ENCODE results near the gene CPA2. TPM values are rescaled to one million over a fixed set of nuclear protein-coding genes. Genes with fewer than 3 reads are reported as not detected.
A peak's percentile ranks its signal among the peaks of the same experiment; 100 is the strongest.
"Not testable (repeated sequence)": the region's sequence is repeated elsewhere in the genome, so short reads cannot be mapped to it uniquely, and the experiment has no call there.

Gene CPA2
- total and polyA plus RNA-seq, 5 donors, result 0.05 to 0.67 TPM; not detected in 3

DNA sequence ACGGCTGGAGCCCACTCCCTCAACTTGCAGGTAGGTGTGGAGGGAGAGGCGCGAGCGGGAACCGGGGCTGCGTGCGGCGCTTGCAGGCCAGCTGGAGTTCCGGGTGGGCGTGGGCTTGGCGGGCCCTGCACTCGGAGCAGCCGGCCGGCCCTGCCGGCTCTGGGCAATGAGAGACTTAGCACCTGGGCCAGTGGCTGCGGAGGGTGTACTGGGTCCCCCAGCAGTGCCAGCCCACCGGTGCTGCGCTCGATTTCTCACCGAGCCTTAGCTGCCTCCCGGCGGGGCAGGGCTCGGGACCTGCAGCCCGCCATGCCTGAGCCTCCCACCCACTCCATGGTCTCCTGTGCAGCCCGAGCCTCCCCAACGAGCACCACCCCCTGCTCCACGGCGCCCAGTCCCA lies 36.7 kb upstream of the CPA2 start:
- intact Hi-C loops (cut with DNase I); ATAC-seq; H3K4me3 ChIP-seq (ENCODE audit: low read length); H3K4me1 ChIP-seq (ENCODE audit: control insufficient read depth, insufficient read depth, low read length); H3K9me3 ChIP-seq (ENCODE audit: control insufficient read depth, low read length); H3K27me3 ChIP-seq (ENCODE audit: control insufficient read depth, insufficient read depth); DNase-seq; H3K27ac ChIP-seq (ENCODE audit: low read length): not testable (repeated sequence)
- 93% methylated on average over 28 of the region's 28 CpGs for WGBS

DNA sequence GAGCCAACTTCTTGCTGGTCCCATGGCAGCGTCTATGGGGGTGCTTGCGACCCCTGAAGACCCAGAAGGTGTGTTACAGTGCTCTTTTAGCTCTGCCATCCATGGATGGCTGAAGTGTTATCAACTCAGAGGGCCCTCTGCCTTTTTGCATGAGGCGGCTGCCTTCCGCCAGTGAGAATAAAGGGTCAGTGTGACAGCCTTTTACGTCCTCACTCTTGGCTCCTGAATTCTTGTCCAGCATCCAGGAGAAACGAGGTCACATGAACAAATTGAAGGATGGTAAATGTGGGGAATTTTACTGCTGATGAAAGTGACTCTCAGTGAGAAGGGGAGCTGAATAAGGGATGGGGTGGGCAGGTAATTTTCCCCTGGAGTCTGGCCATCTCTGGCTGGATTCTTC lies 34.9 kb upstream of the CPA2 start:
- Histone ChIP-seq H3K27me3 (ENCODE audit: control insufficient read depth, insufficient read depth) (no peaks in the 10 kb centered on the region), H3K9me3 (ENCODE audit: control insufficient read depth, low read length) (no peaks in the 10 kb centered on the region), H3K27ac (ENCODE audit: low read length) (no peak overlapping the region), H3K4me1 (ENCODE audit: control insufficient read depth, insufficient read depth, low read length) (no peaks in the 10 kb centered on the region), H3K4me3 (ENCODE audit: low read length) (no peak overlapping the region)
- intact Hi-C loops (cut with DNase I), result no loop called here
- DNase-seq (no peak), ATAC-seq (no peak)
- WGBS, result 52% methylated on average over 6 of the region's 6 CpGs

DNA sequence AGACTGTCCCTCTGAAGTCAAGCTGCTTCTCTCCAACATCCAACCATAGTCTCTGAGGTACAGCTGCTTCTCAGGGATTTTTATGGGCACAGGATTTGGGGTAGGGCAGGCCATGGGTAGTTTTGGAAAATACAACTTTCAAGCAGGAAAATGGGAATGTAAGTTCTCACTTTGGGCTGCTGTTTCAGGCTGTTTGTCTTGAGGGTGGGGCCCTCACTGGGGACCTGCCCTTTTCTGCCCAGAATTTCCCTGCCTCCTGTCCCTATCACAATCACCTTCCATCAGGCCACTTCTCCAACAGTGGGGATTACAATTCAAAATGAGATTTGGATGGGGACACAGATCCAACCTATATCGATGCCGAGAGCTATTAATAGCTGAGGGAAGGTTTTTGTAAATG lies 34.5 kb upstream of the CPA2 start:
- intact Hi-C loops (cut with DNase I), result no loop called here
- Histone ChIP-seq H3K4me1 (ENCODE audit: control insufficient read depth, insufficient read depth, low read length) (no peaks in the 10 kb centered on the region), H3K4me3 (ENCODE audit: low read length) (no peak overlapping the region), H3K27ac (ENCODE audit: low read length) (no peak overlapping the region), H3K9me3 (ENCODE audit: control insufficient read depth, low read length) (no peaks in the 10 kb centered on the region), H3K27me3 (ENCODE audit: control insufficient read depth, insufficient read depth) (no peaks in the 10 kb centered on the region)
- ATAC-seq (peak in 1 of 2 donors; percentile 56), DNase-seq (no peak)
- 66% methylated on average over 2 of the region's 2 CpGs for WGBS

DNA sequence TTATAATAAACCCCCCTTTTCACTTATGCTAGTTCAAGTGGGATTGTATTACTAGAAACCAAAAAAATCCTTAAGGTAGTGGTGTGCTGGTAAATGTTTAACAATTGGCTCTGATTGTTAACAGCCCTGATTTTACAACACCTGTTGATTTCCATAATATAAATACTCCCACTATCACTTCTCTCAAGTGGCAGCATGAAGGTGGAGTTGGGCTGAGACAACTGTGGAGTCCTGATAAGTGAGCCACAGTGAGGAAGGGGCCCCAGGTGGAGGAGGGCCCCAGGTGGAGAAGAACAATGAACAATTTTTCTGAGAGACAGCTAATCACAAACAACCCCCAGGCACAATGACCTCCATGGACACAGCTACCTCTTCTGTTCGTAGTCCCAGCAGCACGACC lies 32.6 kb upstream of the CPA2 start:
- Histone ChIP-seq H3K4me1 (ENCODE audit: control insufficient read depth, insufficient read depth, low read length) (no peaks in the 10 kb centered on the region), H3K27me3 (ENCODE audit: control insufficient read depth, insufficient read depth) (no peaks in the 10 kb centered on the region), H3K4me3 (ENCODE audit: low read length) (no peak overlapping the region), H3K27ac (ENCODE audit: low read length) (no peak overlapping the region), H3K9me3 (ENCODE audit: control insufficient read depth, low read length) (no peaks in the 10 kb centered on the region)
- no peak for DNase-seq
- 88% methylated on average over 2 of the region's 2 CpGs for WGBS
- intact Hi-C loops (cut with DNase I), result no loop called here
- no peak for ATAC-seq

GRCh38 chr7:130236361-130236760 lies 30.3 kb upstream of the CPA2 start:
- DNase-seq; H3K4me3 ChIP-seq (ENCODE audit: low read length); H3K27ac ChIP-seq (ENCODE audit: low read length); H3K27me3 ChIP-seq (ENCODE audit: control insufficient read depth, insufficient read depth); intact Hi-C loops (cut with DNase I); ATAC-seq; H3K9me3 ChIP-seq (ENCODE audit: control insufficient read depth, low read length); H3K4me1 ChIP-seq (ENCODE audit: control insufficient read depth, insufficient read depth, low read length): not testable (repeated sequence)
- WGBS, result 83% methylated on average over 4 of the region's 4 CpGs

- no peak for ATAC-seq
- no peak for DNase-seq
- H3K27me3 ChIP-seq (ENCODE audit: control insufficient read depth, insufficient read depth), result no peaks in the 10 kb centered on the region
- no peaks in the 10 kb centered on the region for H3K9me3 ChIP-seq (ENCODE audit: control insufficient read depth, low read length)
- intact Hi-C loops (cut with DNase I), result loop anchor here in 1 of 4 donors (10.0 kb wide), 1 partner anchor 485 kb away; no protein-coding TSS in a partner anchor
- 96% methylated on average over 1 of the region's 1 CpG for WGBS
- H3K4me1 ChIP-seq (ENCODE audit: control insufficient read depth, insufficient read depth, low read length), result no peaks in the 10 kb centered on the region
- H3K27ac ChIP-seq (ENCODE audit: low read length), result no peak overlapping the region
- H3K4me3 ChIP-seq (ENCODE audit: low read length), result no peak overlapping the region
These were observed 26.4 kb upstream of the CPA2 start for GRCh38 chr7:130240240-130240639.

DNA sequence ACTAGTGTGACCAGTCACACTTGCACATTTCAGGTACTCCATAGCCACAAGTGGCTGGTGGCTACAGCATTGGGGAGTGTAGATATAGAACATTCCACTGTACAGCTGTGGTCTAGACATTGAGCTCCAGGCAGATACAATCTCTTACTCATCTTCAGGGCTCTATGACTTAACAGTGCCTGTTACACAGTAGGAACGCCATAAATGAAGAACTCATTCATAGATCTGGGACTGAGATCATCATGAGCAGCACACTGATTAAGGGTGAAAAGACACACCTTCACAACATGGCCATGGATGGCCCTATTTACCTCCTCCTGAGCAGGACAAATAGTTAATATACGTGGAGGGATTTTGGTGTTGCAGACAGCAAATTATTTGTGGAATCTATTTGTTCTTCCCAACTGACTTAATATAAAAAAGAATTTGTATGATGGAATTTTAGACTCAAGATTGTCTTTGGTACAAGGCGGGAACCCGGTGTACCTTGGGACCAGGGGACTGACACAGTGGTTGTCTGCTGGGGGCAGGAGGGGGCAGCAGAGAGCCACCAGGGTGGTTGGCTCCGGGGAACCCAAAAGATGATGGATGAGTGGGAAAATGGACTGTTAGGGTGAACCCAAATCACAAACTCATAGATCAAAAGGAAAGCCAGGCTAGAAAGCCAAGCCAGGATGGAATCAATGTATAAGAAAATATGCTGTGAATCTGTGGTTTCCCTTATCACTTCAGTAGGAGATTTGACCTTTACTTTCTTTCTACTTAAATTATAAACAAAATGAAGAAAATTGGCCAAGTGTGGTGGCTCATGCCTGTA lies 24.3 kb upstream of the CPA2 start:
- Histone ChIP-seq H3K9me3 (ENCODE audit: control insufficient read depth, low read length) (no peaks in the 10 kb centered on the region), H3K4me1 (ENCODE audit: control insufficient read depth, insufficient read depth, low read length) (no peaks in the 10 kb centered on the region), H3K4me3 (ENCODE audit: low read length) (no peak overlapping the region), H3K27ac (ENCODE audit: low read length) (no peak overlapping the region), H3K27me3 (ENCODE audit: control insufficient read depth, insufficient read depth) (no peaks in the 10 kb centered on the region)
- peak; percentile 79 to 87 for ATAC-seq
- intact Hi-C loops (cut with DNase I), result loop anchor here in 1 of 4 donors (10.0 kb wide), 1 partner anchor 482 kb away; no protein-coding TSS in a partner anchor
- WGBS, result 30% methylated on average over 5 of the region's 5 CpGs
- DNase-seq, result peak; percentile 62 to 83 (median 83)

DNA sequence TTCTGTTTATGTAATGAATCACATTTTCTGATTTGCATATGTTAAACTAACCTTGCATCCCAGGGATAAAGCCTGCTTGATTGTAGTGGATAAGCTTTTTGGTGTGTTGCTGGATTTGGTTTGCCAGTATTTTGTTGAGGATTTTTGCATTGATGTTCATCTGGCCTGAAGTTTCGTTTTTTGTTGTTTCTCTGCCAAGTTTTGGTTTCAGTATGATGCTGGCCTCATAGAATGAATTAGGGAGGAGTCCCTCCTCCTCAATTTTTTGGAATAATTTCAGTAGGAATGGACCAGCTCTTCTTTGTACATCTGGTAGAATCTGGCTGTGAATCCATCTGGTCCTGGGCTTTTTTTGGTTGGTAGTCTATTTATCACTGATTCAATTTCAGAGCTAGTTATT lies 23.2 kb upstream of the CPA2 start:
- not testable (repeated sequence) for ATAC-seq
- intact Hi-C loops (cut with DNase I), result loop anchor here in 1 of 4 donors (10.0 kb wide), 1 partner anchor 481 kb away; no protein-coding TSS in a partner anchor

GRCh38 chr7:130246491-130246890 lies 20.2 kb upstream of the CPA2 start:
- ATAC-seq; H3K27me3 ChIP-seq (ENCODE audit: control insufficient read depth, insufficient read depth); H3K9me3 ChIP-seq (ENCODE audit: control insufficient read depth, low read length); H3K4me1 ChIP-seq (ENCODE audit: control insufficient read depth, insufficient read depth, low read length); H3K4me3 ChIP-seq (ENCODE audit: low read length); H3K27ac ChIP-seq (ENCODE audit: low read length); DNase-seq: not testable (repeated sequence)
- WGBS, result 94% methylated on average over 1 of the region's 1 CpG
- intact Hi-C loops (cut with DNase I), result loop anchor here in 1 of 4 donors (10.0 kb wide), 1 partner anchor 478 kb away; no protein-coding TSS in a partner anchor

More for the DNA sequence above, 23.2 kb upstream of the CPA2 start:
- 18% methylated on average over 1 of the region's 1 CpG for WGBS
- not testable (repeated sequence) for H3K4me1 ChIP-seq (ENCODE audit: control insufficient read depth, insufficient read depth, low read length); H3K4me3 ChIP-seq (ENCODE audit: low read length); H3K27me3 ChIP-seq (ENCODE audit: control insufficient read depth, insufficient read depth); DNase-seq; H3K27ac ChIP-seq (ENCODE audit: low read length); H3K9me3 ChIP-seq (ENCODE audit: control insufficient read depth, low read length)

GRCh38 chr7:130248842-130249241 lies 17.8 kb upstream of the CPA2 start:
- not testable (repeated sequence) for H3K27ac ChIP-seq (ENCODE audit: low read length); H3K4me1 ChIP-seq (ENCODE audit: control insufficient read depth, insufficient read depth, low read length); H3K4me3 ChIP-seq (ENCODE audit: low read length); H3K27me3 ChIP-seq (ENCODE audit: control insufficient read depth, insufficient read depth); DNase-seq; H3K9me3 ChIP-seq (ENCODE audit: control insufficient read depth, low read length); ATAC-seq
- intact Hi-C loops (cut with DNase I), result loop anchor here in 1 of 4 donors (10.0 kb wide), 1 partner anchor 476 kb away; no protein-coding TSS in a partner anchor
- WGBS, result 93% methylated on average over 5 of the region's 5 CpGs

DNA sequence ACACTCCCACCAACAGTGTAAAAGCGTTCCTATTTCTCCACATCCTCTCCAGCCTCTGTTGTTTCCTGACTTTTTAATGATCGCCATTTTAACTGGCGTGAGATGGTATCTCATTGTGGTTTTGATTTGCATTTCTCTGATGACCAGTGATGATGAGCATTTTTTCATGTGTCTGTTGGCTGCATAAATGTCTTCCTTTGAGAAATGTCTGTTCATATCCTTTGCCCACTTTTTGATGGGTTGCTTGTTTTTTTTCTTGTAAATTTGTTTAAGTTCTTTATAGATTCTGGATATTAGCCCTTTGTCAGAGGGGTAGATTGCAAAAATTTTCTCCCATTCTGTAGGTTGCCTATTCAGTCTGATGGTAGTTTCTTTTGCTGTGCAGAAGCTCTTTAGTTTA lies 17.0 kb upstream of the CPA2 start:
- not testable (repeated sequence) for H3K4me1 ChIP-seq (ENCODE audit: control insufficient read depth, insufficient read depth, low read length); H3K9me3 ChIP-seq (ENCODE audit: control insufficient read depth, low read length); H3K27ac ChIP-seq (ENCODE audit: low read length); H3K4me3 ChIP-seq (ENCODE audit: low read length); ATAC-seq; H3K27me3 ChIP-seq (ENCODE audit: control insufficient read depth, insufficient read depth); DNase-seq
- WGBS, result 90% methylated on average over 3 of the region's 3 CpGs
- intact Hi-C loops (cut with DNase I), result loop anchor here in 1 of 4 donors (10.0 kb wide), 1 partner anchor 475 kb away; no protein-coding TSS in a partner anchor
